GM18526 (cell line): ENCODE results near the gene ARSG.

Experiments used
- POLR2A ChIP-seq: IDR thresholded peaks from 3 replicates; pipeline ENCODE4 v1.6.1; 2011; ENCODE audit not compliant: insufficient read length; ENCODE audit errors: extremely low read depth

Gene ARSG

GRCh38 chr17:68400404-68400735 lies 109.1 kb downstream of the ARSG start:
- TF ChIP-seq POLR2A, result no peak

- TF ChIP-seq POLR2A, result no peak
Measured at GRCh38 chr17:68401288-68401687, 110.0 kb downstream of the ARSG start.

- TF ChIP-seq POLR2A, result no peak
Measured at GRCh38 chr17:68403122-68403521, 111.8 kb downstream of the ARSG start.

- TF ChIP-seq POLR2A, result no peak
Measured at GRCh38 chr17:68417317-68417716, 126.0 kb downstream of the ARSG start.

- TF ChIP-seq POLR2A, result no peak
Measured at GRCh38 chr17:68418876-68419275, 127.6 kb downstream of the ARSG start.

GRCh38 chr17:68420065-68420464 lies 128.8 kb downstream of the ARSG start:
- no peak for TF ChIP-seq POLR2A

GRCh38 chr17:68421486-68421885 lies 130.2 kb downstream of the ARSG start:
- no peak for TF ChIP-seq POLR2A

GRCh38 chr17:68422821-68423220 lies 131.5 kb downstream of the ARSG start:
- no peak for TF ChIP-seq POLR2A

- no peak for TF ChIP-seq POLR2A
Measured at GRCh38 chr17:68423251-68423650, 132.0 kb downstream of the ARSG start.

GRCh38 chr17:68424203-68424602 lies 132.9 kb downstream of the ARSG start:
- no peak for TF ChIP-seq POLR2A

- TF ChIP-seq POLR2A, result no peak
Measured at GRCh38 chr17:68424861-68425260, 133.6 kb downstream of the ARSG start.

GRCh38 chr17:68425979-68426378 lies 134.7 kb downstream of the ARSG start:
- TF ChIP-seq POLR2A, result no peak

- no peak for TF ChIP-seq POLR2A
Measured at GRCh38 chr17:68427575-68427974, 136.3 kb downstream of the ARSG start.

GRCh38 chr17:68428498-68429172 lies 137.3 kb downstream of the ARSG start:
- no peak for TF ChIP-seq POLR2A

GRCh38 chr17:68429881-68430280 lies 138.6 kb downstream of the ARSG start:
- TF ChIP-seq POLR2A, result no peak

- no peak for TF ChIP-seq POLR2A
Measured at GRCh38 chr17:68431045-68431608, 139.8 kb downstream of the ARSG start.

GRCh38 chr17:68431661-68432071 lies 140.4 kb downstream of the ARSG start:
- no peak for TF ChIP-seq POLR2A
